K562 (cell line): Measurements from ENCODE around the gene OR10H3. TPM values are rescaled to one million over a fixed set of nuclear protein-coding genes. Genes with fewer than 3 reads are reported as not detected.

Source experiments
- ATAC-seq: fragments of 200-7000 bp; cut with Tn5 transposase; 3 replicates; pipeline ENCODE4 v1.9.1; 2020; ENCODE audit warnings: moderate library complexity
- BruUV-seq: library from RNA; stranded (reverse); fragments of 400-500 nt; replicated peaks from 2 replicates; lab custom pipeline; 2021; lab: Mats Ljungman, UMichigan
- CTCF ChIA-PET: fragments of 300-600 bp; formaldehyde crosslinking; extraction: SDS; loops from one replicate; lab custom pipeline; 2021; ENCODE audit warnings: low intra/inter-chr PET ratio; lab: Yijun Ruan, JAX
- POLR2A ChIA-PET: fragments of 300-600, 350-650 bp; sonication (Branson Sonifier 250); formaldehyde crosslinking; extraction: SDS; loops from one replicate; lab custom pipeline; 2021; ENCODE audit warnings: antibody characterized with exemption, inconsistent platforms; lab: Yijun Ruan, JAX
- DNase-seq, 4 experiments: peaks; one replicate each; pipeline versions ENCODE4 v3.0.0 to v3.0.0-alpha.2; 2011 to 2018; ENCODE audit warnings: low spot score in 3 of 4, mixed read lengths in 3 of 4; ENCODE audit errors: extremely low read depth in 1 of 4
- FAIRE-seq: peaks from 2 replicates; lab custom pipeline; 2011; peaks lifted over from hg19 to GRCh38; lab: Jason Lieb, UNC
- H2AFZ ChIP-seq: 2 replicates; pipeline ENCODE4 v1.6.0; 2011; ENCODE audit warnings: low read depth, low read length, control low read depth, inconsistent platforms
- H3K27ac ChIP-seq: fragments of 200-600 bp; 3 replicates; pipeline ENCODE4 v1.8.0; 2011; ENCODE audit warnings: low read depth, mild to moderate bottlenecking, control low read depth, inconsistent platforms, low read length, moderate library complexity, mixed read lengths; ENCODE audit errors: extremely low read depth
- H3K27me3 ChIP-seq, 2 experiments: fragments of 300-600 bp in 1 of 2; 2 replicates in 1 of 2; 3 replicates in 1 of 2; pipeline versions ENCODE4 v1.6.0 to v1.8.0; 2011; ENCODE audit warnings: inconsistent platforms in 2 of 2, low read length in 2 of 2, mild to moderate bottlenecking in 1 of 2, mixed read lengths in 1 of 2, moderate library complexity in 1 of 2; ENCODE audit not compliant: control insufficient read depth in 2 of 2, insufficient read depth in 2 of 2
- H3K36me3 ChIP-seq: fragments of 300-600 bp; 3 replicates; pipeline ENCODE4 v1.8.0; 2011; ENCODE audit warnings: mild to moderate bottlenecking, low read length, inconsistent platforms; ENCODE audit not compliant: control insufficient read depth, insufficient read depth
- H3K4me1 ChIP-seq, 2 experiments: fragments of 200-600 bp in 1 of 2; replicated peaks in 1 of 2; 2 replicates in 1 of 2; 3 replicates in 1 of 2; pipeline versions ENCODE4 v1.5.1 to v1.8.0; 2011; ENCODE audit warnings: inconsistent platforms in 2 of 2, low read length in 2 of 2, mild to moderate bottlenecking in 1 of 2, mixed read lengths in 1 of 2, moderate library complexity in 1 of 2; ENCODE audit not compliant: control insufficient read depth in 2 of 2, insufficient read depth in 2 of 2
- H3K4me2 ChIP-seq: 2 replicates; pipeline ENCODE4 v1.6.1; 2011; ENCODE audit warnings: low read length, control low read depth, inconsistent platforms, mixed read lengths; ENCODE audit not compliant: insufficient read depth
- H3K4me3 ChIP-seq: fragments of 200-600 bp; sonication (generic), shearing (Covaris generic); 2 replicates; pipeline ENCODE4 v1.5.1; 2016; ENCODE audit warnings: control low read depth, inconsistent platforms
- H3K79me2 ChIP-seq: fragments of 200-600 bp; 3 replicates; pipeline ENCODE4 v1.8.0; 2011; ENCODE audit warnings: low read length, inconsistent platforms; ENCODE audit not compliant: control insufficient read depth, insufficient read depth
- H3K9ac ChIP-seq, 2 experiments: 2 replicates each; pipeline versions ENCODE4 v1.6.0 to v1.6.1; 2011; ENCODE audit warnings: low read depth in 2 of 2, low read length in 2 of 2, control low read depth in 1 of 2, inconsistent platforms in 1 of 2, mild to moderate bottlenecking in 1 of 2, mixed read lengths in 1 of 2; ENCODE audit not compliant: insufficient read depth in 1 of 2
- H3K9me1 ChIP-seq: one replicate; pipeline ENCODE4 v1.6.0; 2011; ENCODE audit warnings: inconsistent platforms, mild to moderate bottlenecking, low read length, moderate library complexity; ENCODE audit not compliant: control insufficient read depth, insufficient read depth
- H3K9me3 ChIP-seq: replicated peaks from 2 replicates; pipeline ENCODE4 v1.5.1; 2011; ENCODE audit warnings: low read depth, low read length, inconsistent platforms; ENCODE audit not compliant: control insufficient read depth, insufficient read depth
- H4K20me1 ChIP-seq: replicated peaks from 2 replicates; pipeline ENCODE4 v1.6.1; 2011; ENCODE audit warnings: low read length, inconsistent platforms, mixed read lengths; ENCODE audit not compliant: control insufficient read depth, insufficient read depth
- KAT7 ChIP-seq: sonication (generic); formaldehyde crosslinking; IDR thresholded peaks from 2 replicates; pipeline ENCODE4 v1.8.0; 2022; ENCODE audit warnings: missing genetic modification reagents, mild to moderate bottlenecking, borderline replicate concordance
- KLF10 ChIP-seq: fragments of 250-450 bp; sonication (Bioruptor Pico); IDR thresholded peaks from 2 replicates; pipeline ENCODE4 v1.6.1; 2021; ENCODE audit warnings: matching md5 sums
- TAF9B ChIP-seq: fragments of 450-650 bp; IDR thresholded peaks from 2 replicates; pipeline ENCODE4 v1.6.1; 2018; ENCODE audit warnings: mild to moderate bottlenecking; ENCODE audit not compliant: partially characterized antibody
- ZNF124 ChIP-seq: sonication (generic); formaldehyde crosslinking; IDR thresholded peaks from 2 replicates; pipeline ENCODE4 v1.8.1; 2022; ENCODE audit warnings: missing genetic modification reagents
- ZNF707 ChIP-seq: fragments of 250-450 bp; sonication (Bioruptor Pico); conservative IDR thresholded peaks from 2 replicates; pipeline ENCODE4 v1.8.0; 2022; ENCODE audit warnings: inconsistent platforms, mild to moderate bottlenecking, moderate library complexity
- WGBS: fragments of 100-300 bp; shearing (Covaris generic); methylation state at CpG from one replicate; pipeline ENCODE4 v1.1.6; 2016; ENCODE audit warnings: low coverage, mixed read lengths; ENCODE audit not compliant: insufficient coverage; ENCODE audit errors: missing lambda C conversion rate; 5-methylcytosine and 5-hydroxymethylcytosine counted together
- in situ Hi-C: fragments of 300-500 bp; cut with MboI; formaldehyde crosslinking; loops from 4 replicates; pipeline ENCODE4 v1.15.0; 2018; ENCODE audit warnings: inconsistent platforms, mixed read lengths
- intact Hi-C: fragments of 100-400 bp; cut with micrococcal nuclease; formaldehyde crosslinking; loops from 2 replicates; pipeline ENCODE4 v1.14.2; 2022
- polyA plus RNA-seq, 8 experiments: library from polyadenylated mRNA; depleted of rRNA in 4 of 8; stranded (reverse) in 5 of 8; unstranded in 3 of 8; fragments of >200 nt; fragmentation: Nextera tagmentation in 2 of 8; fragmentation: Illumina TruSeq in 1 of 8; extraction: Ambion mirVana in 2 of 8; extraction: Trizol in 1 of 8; gene quantifications; 2 replicates each; pipeline versions ENCODE4 v1.2.1 to v1.2.3, GENCODE V29; 2011 to 2014; ENCODE audit warnings: inconsistent platforms in 1 of 8, missing spikeins in 1 of 8
- total RNA-seq, 7 experiments: library from RNA; depleted of rRNA in 6 of 7; stranded (reverse); fragments of >200 nt in 6 of 7; fragmentation: Illumina TruSeq in 2 of 7; extraction: Trizol in 2 of 7; gene quantifications; 2 replicates each; pipeline versions ENCODE4 v1.2.1 to v1.2.3, GENCODE V29; 2011 to 2021; ENCODE audit warnings: low replicate concordance in 1 of 7
- TF ChIP-seq, protein P1 (sequence below): fragments of 250-450 bp; sonication (Bioruptor Pico); IDR thresholded peaks from 2 replicates; pipeline ENCODE4 v1.9.0; 2021; ENCODE audit warnings: mild to moderate bottlenecking, inconsistent platforms

The OR10H3 gene
- total and polyA plus RNA-seq, 9 of the 15 experiments (the other 6 are each of a cell fraction or from before 2014, with no cell fraction given): not detected

DNA sequence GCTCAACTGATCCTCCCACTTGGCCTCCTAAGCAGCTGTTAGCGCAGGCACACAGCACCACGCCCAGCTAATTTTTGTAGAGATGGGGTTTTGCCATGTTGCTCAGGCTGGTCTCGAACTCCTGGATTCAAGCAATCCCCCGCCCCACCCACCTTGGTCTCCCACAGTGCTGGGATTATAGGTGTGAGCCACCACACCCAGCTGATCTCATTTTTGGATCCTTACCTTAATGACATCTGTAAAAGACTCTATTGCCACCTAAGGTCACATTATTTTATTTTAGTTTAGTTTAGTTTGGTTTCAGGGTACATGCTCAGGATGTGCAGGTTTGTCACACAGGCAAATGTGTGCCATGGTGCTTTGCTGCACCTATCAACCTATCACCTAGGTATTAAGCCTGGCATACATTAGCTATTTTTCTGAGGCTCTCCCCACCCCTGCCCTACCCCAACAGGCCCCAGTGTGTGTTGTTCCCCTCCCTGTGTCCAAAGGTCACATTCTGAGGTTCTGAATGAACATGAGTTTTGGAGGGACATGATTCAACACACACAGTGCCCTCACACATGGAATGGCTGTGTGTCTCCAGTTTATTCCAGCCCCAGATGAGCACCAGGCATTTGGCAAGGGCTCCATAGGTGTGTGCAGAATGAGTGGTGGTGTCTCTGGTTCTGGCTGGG, 50.9 kb downstream of the OR10H3 start (continued):
- TF ChIP-seq, protein P1, sequence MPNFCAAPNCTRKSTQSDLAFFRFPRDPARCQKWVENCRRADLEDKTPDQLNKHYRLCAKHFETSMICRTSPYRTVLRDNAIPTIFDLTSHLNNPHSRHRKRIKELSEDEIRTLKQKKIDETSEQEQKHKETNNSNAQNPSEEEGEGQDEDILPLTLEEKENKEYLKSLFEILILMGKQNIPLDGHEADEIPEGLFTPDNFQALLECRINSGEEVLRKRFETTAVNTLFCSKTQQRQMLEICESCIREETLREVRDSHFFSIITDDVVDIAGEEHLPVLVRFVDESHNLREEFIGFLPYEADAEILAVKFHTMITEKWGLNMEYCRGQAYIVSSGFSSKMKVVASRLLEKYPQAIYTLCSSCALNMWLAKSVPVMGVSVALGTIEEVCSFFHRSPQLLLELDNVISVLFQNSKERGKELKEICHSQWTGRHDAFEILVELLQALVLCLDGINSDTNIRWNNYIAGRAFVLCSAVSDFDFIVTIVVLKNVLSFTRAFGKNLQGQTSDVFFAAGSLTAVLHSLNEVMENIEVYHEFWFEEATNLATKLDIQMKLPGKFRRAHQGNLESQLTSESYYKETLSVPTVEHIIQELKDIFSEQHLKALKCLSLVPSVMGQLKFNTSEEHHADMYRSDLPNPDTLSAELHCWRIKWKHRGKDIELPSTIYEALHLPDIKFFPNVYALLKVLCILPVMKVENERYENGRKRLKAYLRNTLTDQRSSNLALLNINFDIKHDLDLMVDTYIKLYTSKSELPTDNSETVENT (CRISPR knock-in tag): no peak
- no peak for TF ChIP-seq KLF10
- TF ChIP-seq ZNF707 (CRISPR knock-in tag): no peak
- TF ChIP-seq KAT7 (CRISPR knock-in tag): no peak
- no peak for TF ChIP-seq ZNF124 (CRISPR knock-in tag)

GRCh38 chr19:15790096-15790495, 52.3 kb downstream of the OR10H3 start:
- H3K9me3 ChIP-seq: no peaks in the 10 kb centered on the region
- H3K27ac ChIP-seq: no peak overlapping the region
- H3K36me3 ChIP-seq: no peaks in the 10 kb centered on the region
- FAIRE-seq: no peak
- peaks cover 0 to 31% of the 10 kb centered on the region in 2 experiments; a peak in 3 of 5 replicates for H3K27me3 ChIP-seq
- ATAC-seq: no peak
- ChIA-PET CTCF (interaction anchor here (0.5 kb wide), 1 partner anchor 44 kb away, joined by 3 read pairs; no protein-coding TSS in a partner anchor), POLR2A (interaction anchor here (0.5 to 1.1 kb wide), 2 partner anchors 20 to 39 kb away, joined by 3 read pairs; no protein-coding TSS in a partner anchor)
- no peak for DNase-seq
- no TSS peak for BruUV-seq
- H3K79me2 ChIP-seq: no peaks in the 10 kb centered on the region
- H3K9me1 ChIP-seq: no peaks in the 10 kb centered on the region
- WGBS: 0% methylated on average over 6 of the region's 6 CpGs
- no peak for TF ChIP-seq TAF9B
- intact Hi-C loops: no loop called here
- H3K9ac ChIP-seq: no peak overlapping the region
- in situ Hi-C loops: no loop called here
- no peak overlapping the region for H3K4me2 ChIP-seq
- H3K4me3 ChIP-seq: no peak overlapping the region
- no peaks in the 10 kb centered on the region for H3K4me1 ChIP-seq
- H2AFZ ChIP-seq: no peak overlapping the region
- no peaks in the 10 kb centered on the region; the same call in 1 of the 2 replicates for H4K20me1 ChIP-seq

Other genes with a start within 250 kb of the OR10H3 start
Only the 7 nearest of the 10 such genes appear.
- gene CYP4F8, start 122.8 kb upstream of the OR10H3 start, total RNA-seq (2014; rRNA removed): not detected in 2 replicates
- not detected in 2 replicates for gene CYP4F8, start 122.8 kb upstream of the OR10H3 start, total RNA-seq (2014; rRNA removed; fragmentation: Illumina TruSeq; extraction: Trizol)
- gene CYP4F8, start 122.8 kb upstream of the OR10H3 start, total RNA-seq (2015; rRNA removed; fragmentation: Illumina TruSeq; extraction: Trizol): not detected in 2 replicates
- gene CYP4F8, start 122.8 kb upstream of the OR10H3 start, total RNA-seq (2021): not detected in 2 replicates
- not detected in 2 replicates for gene CYP4F8, start 122.8 kb upstream of the OR10H3 start, polyA plus RNA-seq (2011; rRNA removed)
- not detected in 2 replicates for gene CYP4F8, start 122.8 kb upstream of the OR10H3 start, polyA plus RNA-seq (2014; fragmentation: Illumina TruSeq; extraction: Trizol)
- gene CYP4F8, start 122.8 kb upstream of the OR10H3 start, polyA plus RNA-seq (2014; fragmentation: Nextera tagmentation; extraction: Ambion mirVana): not detected
- gene CYP4F8, start 122.8 kb upstream of the OR10H3 start, polyA plus RNA-seq (2014; rRNA removed): not detected in 2 replicates
- not detected in 2 replicates for gene CYP4F3, start 97.1 kb upstream of the OR10H3 start, total RNA-seq (2014; rRNA removed)
- gene CYP4F3, start 97.1 kb upstream of the OR10H3 start, total RNA-seq (2014; rRNA removed; fragmentation: Illumina TruSeq; extraction: Trizol): not detected in 2 replicates
- gene CYP4F3, start 97.1 kb upstream of the OR10H3 start, total RNA-seq (2015; rRNA removed; fragmentation: Illumina TruSeq; extraction: Trizol): 0.15 and 0.40 TPM in 2 replicates
- 0.16 TPM in 1 of 2 replicates, not detected in the other for gene CYP4F3, start 97.1 kb upstream of the OR10H3 start, total RNA-seq (2021)
- 0.19 TPM in 1 of 2 replicates, not detected in the other for gene CYP4F3, start 97.1 kb upstream of the OR10H3 start, polyA plus RNA-seq (2011; rRNA removed)
- not detected in 2 replicates for gene CYP4F3, start 97.1 kb upstream of the OR10H3 start, polyA plus RNA-seq (2014; fragmentation: Illumina TruSeq; extraction: Trizol)
- gene CYP4F3, start 97.1 kb upstream of the OR10H3 start, polyA plus RNA-seq (2014; fragmentation: Nextera tagmentation; extraction: Ambion mirVana): under 1 TPM in 1 of 2 experiments, not detected in 1; 0.01 TPM
- not detected in 2 replicates for gene CYP4F3, start 97.1 kb upstream of the OR10H3 start, polyA plus RNA-seq (2014; rRNA removed)
- gene CYP4F12, start 64.9 kb upstream of the OR10H3 start, total RNA-seq (2014; rRNA removed): not detected in 2 replicates
- gene CYP4F12, start 64.9 kb upstream of the OR10H3 start, total RNA-seq (2014; rRNA removed; fragmentation: Illumina TruSeq; extraction: Trizol): not detected in 2 replicates
- gene CYP4F12, start 64.9 kb upstream of the OR10H3 start, total RNA-seq (2015; rRNA removed; fragmentation: Illumina TruSeq; extraction: Trizol): not detected in 2 replicates
- not detected in 2 replicates for gene CYP4F12, start 64.9 kb upstream of the OR10H3 start, total RNA-seq (2021)
- not detected in 2 replicates for gene CYP4F12, start 64.9 kb upstream of the OR10H3 start, polyA plus RNA-seq (2011; rRNA removed)
- not detected in 2 replicates for gene CYP4F12, start 64.9 kb upstream of the OR10H3 start, polyA plus RNA-seq (2014; fragmentation: Illumina TruSeq; extraction: Trizol)
- gene CYP4F12, start 64.9 kb upstream of the OR10H3 start, polyA plus RNA-seq (2014; fragmentation: Nextera tagmentation; extraction: Ambion mirVana): not detected
- gene CYP4F12, start 64.9 kb upstream of the OR10H3 start, polyA plus RNA-seq (2014; rRNA removed): not detected in 2 replicates
- not detected in 2 replicates for gene OR10H2, start 10.0 kb upstream of the OR10H3 start, total RNA-seq (2014; rRNA removed)
- gene OR10H2, start 10.0 kb upstream of the OR10H3 start, total RNA-seq (2014; rRNA removed; fragmentation: Illumina TruSeq; extraction: Trizol): not detected in 2 replicates
- gene OR10H2, start 10.0 kb upstream of the OR10H3 start, total RNA-seq (2015; rRNA removed; fragmentation: Illumina TruSeq; extraction: Trizol): not detected in 2 replicates
- gene OR10H2, start 10.0 kb upstream of the OR10H3 start, total RNA-seq (2021): not detected in 2 replicates
- not detected in 2 replicates for gene OR10H2, start 10.0 kb upstream of the OR10H3 start, polyA plus RNA-seq (2011; rRNA removed)
- not detected in 2 replicates for gene OR10H2, start 10.0 kb upstream of the OR10H3 start, polyA plus RNA-seq (2014; fragmentation: Illumina TruSeq; extraction: Trizol)
- not detected for gene OR10H2, start 10.0 kb upstream of the OR10H3 start, polyA plus RNA-seq (2014; fragmentation: Nextera tagmentation; extraction: Ambion mirVana)
- gene OR10H2, start 10.0 kb upstream of the OR10H3 start, polyA plus RNA-seq (2014; rRNA removed): not detected in 2 replicates
- gene OR10H5, start 49.7 kb downstream of the OR10H3 start, total RNA-seq (2014; rRNA removed): not detected in 2 replicates
- gene OR10H5, start 49.7 kb downstream of the OR10H3 start, total RNA-seq (2014; rRNA removed; fragmentation: Illumina TruSeq; extraction: Trizol): not detected in 2 replicates
- gene OR10H5, start 49.7 kb downstream of the OR10H3 start, total RNA-seq (2015; rRNA removed; fragmentation: Illumina TruSeq; extraction: Trizol): not detected in 2 replicates
- gene OR10H5, start 49.7 kb downstream of the OR10H3 start, total RNA-seq (2021): not detected in 2 replicates
- not detected in 2 replicates for gene OR10H5, start 49.7 kb downstream of the OR10H3 start, polyA plus RNA-seq (2011; rRNA removed)
- gene OR10H5, start 49.7 kb downstream of the OR10H3 start, polyA plus RNA-seq (2014; fragmentation: Illumina TruSeq; extraction: Trizol): not detected in 2 replicates
- gene OR10H5, start 49.7 kb downstream of the OR10H3 start, polyA plus RNA-seq (2014; fragmentation: Nextera tagmentation; extraction: Ambion mirVana): not detected
- gene OR10H5, start 49.7 kb downstream of the OR10H3 start, polyA plus RNA-seq (2014; rRNA removed): not detected in 2 replicates
- not detected in 2 replicates for gene OR10H1, start 77.7 kb downstream of the OR10H3 start, total RNA-seq (2014; rRNA removed)
- gene OR10H1, start 77.7 kb downstream of the OR10H3 start, total RNA-seq (2014; rRNA removed; fragmentation: Illumina TruSeq; extraction: Trizol): not detected in 2 replicates
- gene OR10H1, start 77.7 kb downstream of the OR10H3 start, total RNA-seq (2015; rRNA removed; fragmentation: Illumina TruSeq; extraction: Trizol): not detected in 2 replicates
- not detected in 2 replicates for gene OR10H1, start 77.7 kb downstream of the OR10H3 start, total RNA-seq (2021)
- not detected in 2 replicates for gene OR10H1, start 77.7 kb downstream of the OR10H3 start, polyA plus RNA-seq (2011; rRNA removed)
- not detected in 2 replicates for gene OR10H1, start 77.7 kb downstream of the OR10H3 start, polyA plus RNA-seq (2014; fragmentation: Illumina TruSeq; extraction: Trizol)
- gene OR10H1, start 77.7 kb downstream of the OR10H3 start, polyA plus RNA-seq (2014; fragmentation: Nextera tagmentation; extraction: Ambion mirVana): not detected
- not detected in 2 replicates for gene OR10H1, start 77.7 kb downstream of the OR10H3 start, polyA plus RNA-seq (2014; rRNA removed)
- gene CYP4F2, start 160.1 kb downstream of the OR10H3 start, total RNA-seq (2014; rRNA removed): 0.32 and 1.8 TPM in 2 replicates
- 0.11 TPM in 1 of 2 replicates, not detected in the other for gene CYP4F2, start 160.1 kb downstream of the OR10H3 start, total RNA-seq (2014; rRNA removed; fragmentation: Illumina TruSeq; extraction: Trizol)
- 0.22 TPM in 1 of 2 replicates, not detected in the other for gene CYP4F2, start 160.1 kb downstream of the OR10H3 start, total RNA-seq (2015; rRNA removed; fragmentation: Illumina TruSeq; extraction: Trizol)
- 0.22 and 0.51 TPM in 2 replicates for gene CYP4F2, start 160.1 kb downstream of the OR10H3 start, total RNA-seq (2021)
- 0.26 and 0.56 TPM in 2 replicates for gene CYP4F2, start 160.1 kb downstream of the OR10H3 start, polyA plus RNA-seq (2011; rRNA removed)
- gene CYP4F2, start 160.1 kb downstream of the OR10H3 start, polyA plus RNA-seq (2014; fragmentation: Illumina TruSeq; extraction: Trizol): 0.10 and 0.15 TPM in 2 replicates
- gene CYP4F2, start 160.1 kb downstream of the OR10H3 start, polyA plus RNA-seq (2014; fragmentation: Nextera tagmentation; extraction: Ambion mirVana): not detected
- 0.37 and 0.82 TPM in 2 replicates for gene CYP4F2, start 160.1 kb downstream of the OR10H3 start, polyA plus RNA-seq (2014; rRNA removed)